GM12878 (cell line): ENCODE data around the gene LDHAL6B. TPM values are rescaled to one million over a fixed set of nuclear protein-coding genes. Genes with fewer than 3 reads are reported as not detected.

Experiments
- ATAC-seq: fragments of 200-7000 bp; cut with Tn5 transposase; 3 replicates; pipeline ENCODE4 v1.9.1; 2020; ENCODE audit warnings: mild to moderate bottlenecking, moderate library complexity
- BruUV-seq: library from RNA; stranded (reverse); fragments of 400-500 nt; replicated peaks from 2 replicates; lab custom pipeline; 2021; lab: Mats Ljungman, UMichigan
- CTCF ChIA-PET: fragments of 300-600 bp; sonication (Branson Sonifier 250); formaldehyde crosslinking; extraction: SDS; loops from one replicate; lab custom pipeline; 2021; ENCODE audit warnings: inconsistent platforms; lab: Yijun Ruan, JAX
- POLR2A ChIA-PET: fragments of 350-600 bp; formaldehyde crosslinking; extraction: SDS; loops from one replicate; lab custom pipeline; 2021; ENCODE audit warnings: inconsistent platforms; lab: Charles Lee
- RAD21 ChIA-PET: fragments of 300-600 bp; sonication (Branson Sonifier 250); formaldehyde crosslinking; loops from one replicate; lab custom pipeline; 2023; ENCODE audit warnings: antibody characterized with exemption; ENCODE audit not compliant: unreplicated experiment; lab: Charles Lee
- SMC1A ChIA-PET: fragments of 300-600 bp; sonication (Branson Sonifier 250); formaldehyde crosslinking; loops from one replicate; lab custom pipeline; 2023; ENCODE audit not compliant: unreplicated experiment, uncharacterized antibody; lab: Charles Lee
- DNase-seq: peaks from one replicate; pipeline ENCODE4 v3.0.0-alpha.2; 2011; ENCODE audit warnings: low read depth, low spot score
- FAIRE-seq: peaks from 3 replicates; lab custom pipeline; 2011; peaks lifted over from hg19 to GRCh38; lab: Jason Lieb, UNC
- H2AFZ ChIP-seq: 2 replicates; pipeline ENCODE4 v1.6.0; 2011; ENCODE audit warnings: low read depth, low read length, control low read depth; ENCODE audit not compliant: control insufficient read depth
- H3K27ac ChIP-seq: 2 replicates; pipeline ENCODE4 v1.5.1; 2011; ENCODE audit warnings: control low read depth; ENCODE audit not compliant: control insufficient read depth, insufficient read depth
- H3K27me3 ChIP-seq, 2 experiments: replicated peaks in 1 of 2; 2 replicates each; pipeline versions ENCODE4 v1.6.0 to v1.6.1; 2011; ENCODE audit warnings: low read length in 1 of 2; ENCODE audit not compliant: control insufficient read depth in 2 of 2, insufficient read depth in 2 of 2
- H3K36me3 ChIP-seq, 2 experiments: 2 replicates each; pipeline ENCODE4 v1.5.1; 2011; ENCODE audit warnings: low read length in 1 of 2; ENCODE audit not compliant: control insufficient read depth in 2 of 2, insufficient read depth in 2 of 2
- H3K4me1 ChIP-seq: 2 replicates; pipeline ENCODE4 v1.6.1; 2011; ENCODE audit warnings: mild to moderate bottlenecking, low read length, moderate library complexity, mixed read lengths; ENCODE audit not compliant: control insufficient read depth, insufficient read depth
- H3K4me2 ChIP-seq: 2 replicates; pipeline ENCODE4 v1.6.0; 2011; ENCODE audit warnings: control low read depth; ENCODE audit not compliant: control insufficient read depth, insufficient read depth
- H3K4me3 ChIP-seq: fragments of 200-600 bp; sonication (generic); 2 replicates; pipeline ENCODE4 v1.5.1; 2016
- H3K79me2 ChIP-seq: 2 replicates; pipeline ENCODE4 v1.6.0; 2011; ENCODE audit warnings: low read length; ENCODE audit not compliant: control insufficient read depth, insufficient read depth
- H3K9ac ChIP-seq: 2 replicates; pipeline ENCODE4 v1.8.0; 2011; ENCODE audit warnings: low read length, control low read depth, mixed read lengths; ENCODE audit not compliant: control insufficient read depth, insufficient read depth
- H3K9me3 ChIP-seq: replicated peaks from 3 replicates; pipeline ENCODE4 v1.5.1; 2011; ENCODE audit warnings: mild to moderate bottlenecking, low read length; ENCODE audit not compliant: control insufficient read depth, insufficient read depth
- H4K20me1 ChIP-seq: 2 replicates; pipeline ENCODE4 v1.6.0; 2011; ENCODE audit not compliant: control insufficient read depth, insufficient read depth
- BHLHE40 ChIP-seq, 2 experiments: fragments of 450-650 bp in 1 of 2; IDR thresholded peaks; 2 replicates each; pipeline ENCODE4 v1.6.1; 2011 to 2017; ENCODE audit warnings: low read depth in 2 of 2, borderline replicate concordance in 1 of 2, improper control_type of control experiment in 1 of 2, low read length in 1 of 2, mild to moderate bottlenecking in 1 of 2
- CBFB ChIP-seq: IDR thresholded peaks from 2 replicates; pipeline ENCODE4 v1.6.1; 2016; ENCODE audit warnings: antibody characterized with exemption, low read depth
- CBX5 ChIP-seq: sonication (generic); IDR thresholded peaks from 2 replicates; pipeline ENCODE4 v1.6.1; 2016; ENCODE audit warnings: low read depth, moderate library complexity, mild to moderate bottlenecking, inconsistent platforms
- CEBPB ChIP-seq, 2 experiments: fragments of 150-350 bp in 1 of 2; IDR thresholded peaks; 2 replicates each; pipeline ENCODE4 v1.6.1; 2012 to 2014; ENCODE audit warnings: low read depth in 2 of 2, low read length in 2 of 2, borderline replicate concordance in 1 of 2, inconsistent platforms in 1 of 2
- MYB ChIP-seq: fragments of 150-350 bp; IDR thresholded peaks from 2 replicates; pipeline ENCODE4 v1.6.1; 2014; ENCODE audit warnings: mild to moderate bottlenecking, low read depth, low read length, borderline replicate concordance
- NBN ChIP-seq: fragments of 450-650 bp; IDR thresholded peaks from 2 replicates; pipeline ENCODE4 v1.6.1; 2016
- NFYA ChIP-seq: IDR thresholded peaks from 2 replicates; pipeline ENCODE4 v1.6.1; 2011; ENCODE audit warnings: low read depth, mild to moderate bottlenecking, low read length, improper control_type of control experiment, borderline replicate concordance
- NR2F1 ChIP-seq: fragments of 450-650 bp; conservative IDR thresholded peaks from 2 replicates; pipeline ENCODE4 v1.6.1; 2017; ENCODE audit warnings: mild to moderate bottlenecking
- NRF1 ChIP-seq: conservative IDR thresholded peaks from 2 replicates; pipeline ENCODE4 v1.6.1; 2011; ENCODE audit warnings: mild to moderate bottlenecking, low read depth, low read length, improper control_type of control experiment
- POLR2AphosphoS5 ChIP-seq: IDR thresholded peaks from 2 replicates; pipeline ENCODE4 v1.6.1; 2011; ENCODE audit warnings: mild to moderate bottlenecking, low read length, inconsistent platforms
- RBBP5 ChIP-seq: fragments of 200-600 bp; sonication (generic); conservative IDR thresholded peaks from 2 replicates; pipeline ENCODE4 v1.6.1; 2016
- SMARCA5 ChIP-seq: fragments of 450-650 bp; IDR thresholded peaks from 2 replicates; pipeline ENCODE4 v1.6.1; 2017; ENCODE audit warnings: mild to moderate bottlenecking
- TARDBP ChIP-seq: IDR thresholded peaks from 2 replicates; pipeline ENCODE4 v1.6.1; 2016; ENCODE audit warnings: borderline replicate concordance
- ZNF384 ChIP-seq: IDR thresholded peaks from 2 replicates; pipeline ENCODE4 v1.6.1; 2012; ENCODE audit warnings: low read depth, mild to moderate bottlenecking, low read length, improper control_type of control experiment, borderline replicate concordance
- ZSCAN29 ChIP-seq: fragments of 450-650 bp; IDR thresholded peaks from 2 replicates; pipeline ENCODE4 v1.6.1; 2017; ENCODE audit warnings: mild to moderate bottlenecking, moderate library complexity
- WGBS: methylation state at CpG from one replicate; pipeline ENCODE4 v1.1.6; 2016; ENCODE audit warnings: low lambda C conversion rate; ENCODE audit not compliant: insufficient replicate concordance, insufficient coverage; ENCODE audit errors: missing lambda C conversion rate; 5-methylcytosine and 5-hydroxymethylcytosine counted together
- in situ Hi-C: fragments of 300-500 bp; cut with MboI; formaldehyde crosslinking; loops from 9 replicates; pipeline ENCODE4 v1.14.3; 2018; ENCODE audit warnings: mixed read lengths
- intact Hi-C: fragments of 100-400 bp; cut with micrococcal nuclease; formaldehyde crosslinking; loops from one replicate; pipeline ENCODE4 v1.14.2; 2022; ENCODE audit not compliant: unreplicated experiment
- polyA plus RNA-seq, 11 experiments: library from polyadenylated mRNA; depleted of rRNA in 4 of 11; unstranded in 6 of 11; stranded (reverse) in 5 of 11; fragments of >200 nt; fragmentation: Nextera tagmentation in 4 of 11; fragmentation: Illumina TruSeq in 1 of 11; extraction: Ambion mirVana in 4 of 11; extraction: Trizol in 1 of 11; gene quantifications; 1 replicate in 1 of 11; 2 replicates in 10 of 11; pipeline versions ENCODE4 v1.2.1 to v1.2.3, GENCODE V29; 2011 to 2016; ENCODE audit warnings: inconsistent platforms in 2 of 11, missing spikeins in 2 of 11, low read depth in 1 of 11
- total RNA-seq, 4 experiments: library from RNA; depleted of rRNA in 3 of 4; stranded (reverse); fragments of >200 nt in 3 of 4; fragmentation: Illumina TruSeq in 1 of 4; extraction: Trizol in 1 of 4; gene quantifications; 2 replicates each; pipeline versions ENCODE4 v1.2.1 to v1.2.3, GENCODE V29; 2013 to 2021

The LDHAL6B gene
- total and polyA plus RNA-seq, 10 of the 15 experiments (the other 5 are each of a cell fraction or from before 2014, with no cell fraction given): 0.33 to 0.66 TPM; not detected in 8

GRCh38 chr15:59256482-59256881, 49.8 kb downstream of the LDHAL6B start:
- Histone ChIP-seq H3K36me3 (peaks cover 0 to 41% of the 10 kb centered on the region in 2 experiments; a peak in 3 of 4 replicates), H3K27me3 (no peaks in the 10 kb centered on the region), H3K79me2 (peaks cover 5% of the 10 kb centered on the region), H2AFZ (no peak overlapping the region), H3K27ac (no peak overlapping the region), H3K9ac (no peak overlapping the region), H4K20me1 (no peaks in the 10 kb centered on the region), H3K9me3 (no peaks in the 10 kb centered on the region), H3K4me1 (peaks cover 14% of the 10 kb centered on the region), H3K4me3 (no peak overlapping the region), H3K4me2 (no peak overlapping the region)
- TF ChIP-seq POLR2AphosphoS5 (no peak), BHLHE40 (IDR thresholded peaks at IDR 0.05; ENCODE audit: borderline replicate concordance in 1 of 2, low read depth in 2 of 2, low read length in 1 of 2) (no peak), CBX5 (no peak), NR2F1 (no peak), CEBPB (IDR thresholded peaks at IDR 0.05; ENCODE audit: borderline replicate concordance in 1 of 2, low read depth in 2 of 2, low read length in 2 of 2) (no peak), SMARCA5 (no peak), MYB (no peak), ZNF384 (no peak), RBBP5 (no peak), CBFB (no peak), ZSCAN29 (no peak), NFYA (no peak), TARDBP (no peak), NRF1 (no peak), NBN (no peak)
- no peak for ATAC-seq
- CTCF ChIA-PET: interaction anchor here (0.8 to 3.0 kb wide), 4 partner anchors 10 to 43 kb away, joined by 3 to 19 read pairs (median 4); no protein-coding TSS in a partner anchor
- no peak for FAIRE-seq
- intact Hi-C loops: no loop called here
- DNase-seq: no peak
- in situ Hi-C loops: no loop called here
- SMC1A ChIA-PET: interaction anchor here (1.0 to 7.7 kb wide), 11 partner anchors 11 to 82 kb away, joined by 3 to 47 read pairs (median 7); no protein-coding TSS in a partner anchor
- RAD21 ChIA-PET: interaction anchor here (0.9 to 1.8 kb wide), 6 partner anchors 10 to 156 kb away, joined by 3 to 10 read pairs (median 4); no protein-coding TSS in a partner anchor
- 82% methylated on average over 8 of the region's 8 CpGs for WGBS
- BruUV-seq: no TSS peak
- POLR2A ChIA-PET: interaction anchor here (0.6 to 1.7 kb wide), 3 partner anchors 21 to 44 kb away, joined by 3 to 6 read pairs (median 3); no protein-coding TSS in a partner anchor
